ENCODE data around the gene NFASC. TPM values are rescaled to one million over a fixed set of nuclear protein-coding genes. Genes with fewer than 3 reads are reported as not detected.

The NFASC gene
- total and polyA plus RNA-seq, 2 experiments from 2014 or later: 3.9 to 11.7 TPM

DNA sequence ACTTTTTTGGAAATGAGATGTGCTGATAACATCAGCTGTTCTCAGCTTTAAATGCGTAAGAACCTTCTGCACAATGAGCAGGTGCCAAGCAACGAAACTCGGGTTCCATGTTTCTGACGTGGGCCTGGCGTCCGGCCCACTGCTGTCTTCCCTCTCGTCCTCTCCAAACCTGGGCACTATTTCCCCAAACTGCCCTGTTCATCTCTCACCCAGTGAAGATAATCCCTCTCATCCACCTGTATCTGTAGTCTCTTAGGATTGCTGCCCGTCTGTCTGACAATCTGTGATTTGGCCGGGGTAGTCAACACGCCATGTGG, 122.3 kb downstream of the NFASC start:
- H3K27me3 ChIP-seq (ENCODE audit: insufficient read depth): no peaks in the 10 kb centered on the region
- no peak overlapping the region for H3K4me2 ChIP-seq
- no peaks in the 10 kb centered on the region for H4K20me1 ChIP-seq (replicated peaks; ENCODE audit: insufficient read depth)
- no peaks in the 10 kb centered on the region for H3K9me2 ChIP-seq (ENCODE audit: insufficient read depth)
- ATAC-seq: no peak
- Mint-ChIP-seq H3K4me1 (peaks cover 35% of the 10 kb centered on the region), H3K4me3 (no peak overlapping the region), H3K9me3 (no peaks in the 10 kb centered on the region), H3K36me3 (ENCODE audit: low read depth) (no peaks in the 10 kb centered on the region; the same call in 2 of the 3 replicates), H3K27ac (no peak overlapping the region), H3K27me3 (ENCODE audit: insufficient read depth, low read depth, poor library complexity) (peaks cover 25% of the 10 kb centered on the region)
- TF ChIP-seq, protein P1, sequence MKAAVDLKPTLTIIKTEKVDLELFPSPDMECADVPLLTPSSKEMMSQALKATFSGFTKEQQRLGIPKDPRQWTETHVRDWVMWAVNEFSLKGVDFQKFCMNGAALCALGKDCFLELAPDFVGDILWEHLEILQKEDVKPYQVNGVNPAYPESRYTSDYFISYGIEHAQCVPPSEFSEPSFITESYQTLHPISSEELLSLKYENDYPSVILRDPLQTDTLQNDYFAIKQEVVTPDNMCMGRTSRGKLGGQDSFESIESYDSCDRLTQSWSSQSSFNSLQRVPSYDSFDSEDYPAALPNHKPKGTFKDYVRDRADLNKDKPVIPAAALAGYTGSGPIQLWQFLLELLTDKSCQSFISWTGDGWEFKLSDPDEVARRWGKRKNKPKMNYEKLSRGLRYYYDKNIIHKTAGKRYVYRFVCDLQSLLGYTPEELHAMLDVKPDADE (IDR thresholded peaks at IDR 0.05): no peak
- TF ChIP-seq, protein P2, sequence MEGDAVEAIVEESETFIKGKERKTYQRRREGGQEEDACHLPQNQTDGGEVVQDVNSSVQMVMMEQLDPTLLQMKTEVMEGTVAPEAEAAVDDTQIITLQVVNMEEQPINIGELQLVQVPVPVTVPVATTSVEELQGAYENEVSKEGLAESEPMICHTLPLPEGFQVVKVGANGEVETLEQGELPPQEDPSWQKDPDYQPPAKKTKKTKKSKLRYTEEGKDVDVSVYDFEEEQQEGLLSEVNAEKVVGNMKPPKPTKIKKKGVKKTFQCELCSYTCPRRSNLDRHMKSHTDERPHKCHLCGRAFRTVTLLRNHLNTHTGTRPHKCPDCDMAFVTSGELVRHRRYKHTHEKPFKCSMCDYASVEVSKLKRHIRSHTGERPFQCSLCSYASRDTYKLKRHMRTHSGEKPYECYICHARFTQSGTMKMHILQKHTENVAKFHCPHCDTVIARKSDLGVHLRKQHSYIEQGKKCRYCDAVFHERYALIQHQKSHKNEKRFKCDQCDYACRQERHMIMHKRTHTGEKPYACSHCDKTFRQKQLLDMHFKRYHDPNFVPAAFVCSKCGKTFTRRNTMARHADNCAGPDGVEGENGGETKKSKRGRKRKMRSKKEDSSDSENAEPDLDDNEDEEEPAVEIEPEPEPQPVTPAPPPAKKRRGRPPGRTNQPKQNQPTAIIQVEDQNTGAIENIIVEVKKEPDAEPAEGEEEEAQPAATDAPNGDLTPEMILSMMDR (conservative IDR thresholded peaks at IDR 0.05; ENCODE audit: low read depth in 2 of 2): no peak
- TF ChIP-seq, protein P3, sequence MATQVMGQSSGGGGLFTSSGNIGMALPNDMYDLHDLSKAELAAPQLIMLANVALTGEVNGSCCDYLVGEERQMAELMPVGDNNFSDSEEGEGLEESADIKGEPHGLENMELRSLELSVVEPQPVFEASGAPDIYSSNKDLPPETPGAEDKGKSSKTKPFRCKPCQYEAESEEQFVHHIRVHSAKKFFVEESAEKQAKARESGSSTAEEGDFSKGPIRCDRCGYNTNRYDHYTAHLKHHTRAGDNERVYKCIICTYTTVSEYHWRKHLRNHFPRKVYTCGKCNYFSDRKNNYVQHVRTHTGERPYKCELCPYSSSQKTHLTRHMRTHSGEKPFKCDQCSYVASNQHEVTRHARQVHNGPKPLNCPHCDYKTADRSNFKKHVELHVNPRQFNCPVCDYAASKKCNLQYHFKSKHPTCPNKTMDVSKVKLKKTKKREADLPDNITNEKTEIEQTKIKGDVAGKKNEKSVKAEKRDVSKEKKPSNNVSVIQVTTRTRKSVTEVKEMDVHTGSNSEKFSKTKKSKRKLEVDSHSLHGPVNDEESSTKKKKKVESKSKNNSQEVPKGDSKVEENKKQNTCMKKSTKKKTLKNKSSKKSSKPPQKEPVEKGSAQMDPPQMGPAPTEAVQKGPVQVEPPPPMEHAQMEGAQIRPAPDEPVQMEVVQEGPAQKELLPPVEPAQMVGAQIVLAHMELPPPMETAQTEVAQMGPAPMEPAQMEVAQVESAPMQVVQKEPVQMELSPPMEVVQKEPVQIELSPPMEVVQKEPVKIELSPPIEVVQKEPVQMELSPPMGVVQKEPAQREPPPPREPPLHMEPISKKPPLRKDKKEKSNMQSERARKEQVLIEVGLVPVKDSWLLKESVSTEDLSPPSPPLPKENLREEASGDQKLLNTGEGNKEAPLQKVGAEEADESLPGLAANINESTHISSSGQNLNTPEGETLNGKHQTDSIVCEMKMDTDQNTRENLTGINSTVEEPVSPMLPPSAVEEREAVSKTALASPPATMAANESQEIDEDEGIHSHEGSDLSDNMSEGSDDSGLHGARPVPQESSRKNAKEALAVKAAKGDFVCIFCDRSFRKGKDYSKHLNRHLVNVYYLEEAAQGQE (IDR thresholded peaks at IDR 0.05; ENCODE audit: unreplicated experiment): no peak
- TF ChIP-seq, protein P4, sequence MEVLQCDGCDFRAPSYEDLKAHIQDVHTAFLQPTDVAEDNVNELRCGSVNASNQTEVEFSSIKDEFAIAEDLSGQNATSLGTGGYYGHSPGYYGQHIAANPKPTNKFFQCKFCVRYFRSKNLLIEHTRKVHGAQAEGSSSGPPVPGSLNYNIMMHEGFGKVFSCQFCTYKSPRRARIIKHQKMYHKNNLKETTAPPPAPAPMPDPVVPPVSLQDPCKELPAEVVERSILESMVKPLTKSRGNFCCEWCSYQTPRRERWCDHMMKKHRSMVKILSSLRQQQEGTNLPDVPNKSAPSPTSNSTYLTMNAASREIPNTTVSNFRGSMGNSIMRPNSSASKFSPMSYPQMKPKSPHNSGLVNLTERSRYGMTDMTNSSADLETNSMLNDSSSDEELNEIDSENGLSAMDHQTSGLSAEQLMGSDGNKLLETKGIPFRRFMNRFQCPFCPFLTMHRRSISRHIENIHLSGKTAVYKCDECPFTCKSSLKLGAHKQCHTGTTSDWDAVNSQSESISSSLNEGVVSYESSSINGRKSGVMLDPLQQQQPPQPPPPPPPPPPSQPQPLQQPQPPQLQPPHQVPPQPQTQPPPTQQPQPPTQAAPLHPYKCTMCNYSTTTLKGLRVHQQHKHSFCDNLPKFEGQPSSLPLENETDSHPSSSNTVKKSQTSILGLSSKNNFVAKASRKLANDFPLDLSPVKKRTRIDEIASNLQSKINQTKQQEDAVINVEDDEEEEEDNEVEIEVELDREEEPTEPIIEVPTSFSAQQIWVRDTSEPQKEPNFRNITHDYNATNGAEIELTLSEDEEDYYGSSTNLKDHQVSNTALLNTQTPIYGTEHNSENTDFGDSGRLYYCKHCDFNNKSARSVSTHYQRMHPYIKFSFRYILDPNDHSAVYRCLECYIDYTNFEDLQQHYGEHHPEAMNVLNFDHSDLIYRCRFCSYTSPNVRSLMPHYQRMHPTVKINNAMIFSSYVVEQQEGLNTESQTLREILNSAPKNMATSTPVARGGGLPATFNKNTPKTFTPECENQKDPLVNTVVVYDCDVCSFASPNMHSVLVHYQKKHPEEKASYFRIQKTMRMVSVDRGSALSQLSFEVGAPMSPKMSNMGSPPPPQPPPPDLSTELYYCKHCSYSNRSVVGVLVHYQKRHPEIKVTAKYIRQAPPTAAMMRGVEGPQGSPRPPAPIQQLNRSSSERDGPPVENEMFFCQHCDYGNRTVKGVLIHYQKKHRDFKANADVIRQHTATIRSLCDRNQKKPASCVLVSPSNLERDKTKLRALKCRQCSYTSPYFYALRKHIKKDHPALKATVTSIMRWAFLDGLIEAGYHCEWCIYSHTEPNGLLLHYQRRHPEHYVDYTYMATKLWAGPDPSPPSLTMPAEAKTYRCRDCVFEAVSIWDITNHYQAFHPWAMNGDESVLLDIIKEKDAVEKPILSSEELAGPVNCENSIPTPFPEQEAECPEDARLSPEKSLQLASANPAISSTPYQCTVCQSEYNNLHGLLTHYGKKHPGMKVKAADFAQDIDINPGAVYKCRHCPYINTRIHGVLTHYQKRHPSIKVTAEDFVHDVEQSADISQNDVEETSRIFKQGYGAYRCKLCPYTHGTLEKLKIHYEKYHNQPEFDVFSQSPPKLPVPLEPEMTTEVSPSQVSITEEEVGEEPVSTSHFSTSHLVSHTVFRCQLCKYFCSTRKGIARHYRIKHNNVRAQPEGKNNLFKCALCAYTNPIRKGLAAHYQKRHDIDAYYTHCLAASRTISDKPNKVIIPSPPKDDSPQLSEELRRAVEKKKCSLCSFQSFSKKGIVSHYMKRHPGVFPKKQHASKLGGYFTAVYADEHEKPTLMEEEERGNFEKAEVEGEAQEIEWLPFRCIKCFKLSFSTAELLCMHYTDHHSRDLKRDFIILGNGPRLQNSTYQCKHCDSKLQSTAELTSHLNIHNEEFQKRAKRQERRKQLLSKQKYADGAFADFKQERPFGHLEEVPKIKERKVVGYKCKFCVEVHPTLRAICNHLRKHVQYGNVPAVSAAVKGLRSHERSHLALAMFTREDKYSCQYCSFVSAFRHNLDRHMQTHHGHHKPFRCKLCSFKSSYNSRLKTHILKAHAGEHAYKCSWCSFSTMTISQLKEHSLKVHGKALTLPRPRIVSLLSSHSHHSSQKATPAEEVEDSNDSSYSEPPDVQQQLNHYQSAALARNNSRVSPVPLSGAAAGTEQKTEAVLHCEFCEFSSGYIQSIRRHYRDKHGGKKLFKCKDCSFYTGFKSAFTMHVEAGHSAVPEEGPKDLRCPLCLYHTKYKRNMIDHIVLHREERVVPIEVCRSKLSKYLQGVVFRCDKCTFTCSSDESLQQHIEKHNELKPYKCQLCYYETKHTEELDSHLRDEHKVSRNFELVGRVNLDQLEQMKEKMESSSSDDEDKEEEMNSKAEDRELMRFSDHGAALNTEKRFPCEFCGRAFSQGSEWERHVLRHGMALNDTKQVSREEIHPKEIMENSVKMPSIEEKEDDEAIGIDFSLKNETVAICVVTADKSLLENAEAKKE (CRISPR knock-in tag; IDR thresholded peaks at IDR 0.05): no peak
- TF ChIP-seq ZNF331 (CRISPR knock-in tag; IDR thresholded peaks at IDR 0.05; ENCODE audit: low read depth) (no peak), EZH2phosphoT487 (IDR thresholded peaks at IDR 0.05; ENCODE audit: unreplicated experiment) (no peak), ZNF114 (CRISPR knock-in tag; IDR thresholded peaks at IDR 0.05) (no peak), EZH2 (IDR thresholded peaks at IDR 0.05; ENCODE audit: low read depth, unreplicated experiment) (no peak), JUNB (IDR thresholded peaks at IDR 0.05; ENCODE audit: unreplicated experiment) (no peak)
- no peaks in the 10 kb centered on the region for H3F3A ChIP-seq (replicated peaks; ENCODE audit: low read depth)
- no peak overlapping the region for H3K27ac ChIP-seq (ENCODE audit: low read depth)
- H3K4me1 ChIP-seq (ENCODE audit: insufficient read depth): peaks cover 17% of the 10 kb centered on the region; the same call in 1 of the 2 replicates
- no peaks in the 10 kb centered on the region for H3K79me2 ChIP-seq (replicated peaks; ENCODE audit: insufficient read depth)
- H3K36me3 ChIP-seq (ENCODE audit: insufficient read depth): no peaks in the 10 kb centered on the region
- H2AFZ ChIP-seq: no peak overlapping the region
- no peak for DNase-seq (ENCODE audit: low spot score)
- no peak overlapping the region for H3K4me3 ChIP-seq
